NCI-H524 treated with DMSO at 0.1 percent for 48 hours (cell line): ENCODE results near the gene SLC9C2.
A peak's percentile ranks its signal among the peaks of the same experiment; 100 is the strongest.
"Not testable (repeated sequence)": the region's sequence is repeated elsewhere in the genome, so short reads cannot be mapped to it uniquely, and the experiment has no call there.

Experiments
- DNase-seq: peaks from one replicate; lab custom pipeline; 2025; lab: John Stamatoyannopoulos, UW

Gene SLC9C2

GRCh38 chr1:173481195-173481772 is 121.6 kb downstream of the SLC9C2 start:
- no peak for DNase-seq

GRCh38 chr1:173479649-173480048 is 123.2 kb downstream of the SLC9C2 start:
- no peak for DNase-seq

- DNase-seq, result no peak
Measured at GRCh38 chr1:173478094-173478674, 124.7 kb downstream of the SLC9C2 start.

- no peak for DNase-seq
Measured at GRCh38 chr1:173477286-173478093, 125.4 kb downstream of the SLC9C2 start, which contains the start of gene PRDX6. Gene PRDX6 (plus strand): TSS chr1:173477335. CDS start chr1:173477398, 63 bp downstream.

GRCh38 chr1:173476665-173477285 is 126.1 kb downstream of the SLC9C2 start:
- DNase-seq, result peak; percentile 74

GRCh38 chr1:173476197-173476664 is 126.6 kb downstream of the SLC9C2 start:
- no peak for DNase-seq

GRCh38 chr1:173475564-173476196 is 127.2 kb downstream of the SLC9C2 start:
- DNase-seq, result no peak

GRCh38 chr1:173474780-173475421 is 128.0 kb downstream of the SLC9C2 start:
- DNase-seq, result peak; percentile 49

- DNase-seq, result no peak
Measured at GRCh38 chr1:173474097-173474779, 128.6 kb downstream of the SLC9C2 start.

GRCh38 chr1:173473599-173474011 is 129.3 kb downstream of the SLC9C2 start:
- no peak for DNase-seq

- DNase-seq, result no peak
Measured at GRCh38 chr1:173470608-173471007, 132.3 kb downstream of the SLC9C2 start.

GRCh38 chr1:173469656-173470055 is 133.2 kb downstream of the SLC9C2 start:
- DNase-seq, result no peak

GRCh38 chr1:173467426-173467825 is 135.4 kb downstream of the SLC9C2 start:
- DNase-seq, result no peak

- not testable (repeated sequence) for DNase-seq
Measured at GRCh38 chr1:173464185-173464584, 138.7 kb downstream of the SLC9C2 start.

- not testable (repeated sequence) for DNase-seq
Measured at GRCh38 chr1:173462666-173463065, 140.2 kb downstream of the SLC9C2 start.

- DNase-seq, result no peak
Measured at GRCh38 chr1:173459885-173460284, 143.0 kb downstream of the SLC9C2 start.

GRCh38 chr1:173454966-173455524 is 147.8 kb downstream of the SLC9C2 start:
- no peak for DNase-seq

GRCh38 chr1:173453982-173454381 is 148.9 kb downstream of the SLC9C2 start:
- DNase-seq, result no peak

- DNase-seq, result no peak
Measured at GRCh38 chr1:173451981-173452380, 150.9 kb downstream of the SLC9C2 start.
